IPS-15b (cell line): ENCODE measurements around the gene NACC2.

Experiments used
- H3K27me3 ChIP-seq: one replicate; pipeline ENCODE4 v1.6.1; 2013; ENCODE audit warnings: low read length; ENCODE audit not compliant: control insufficient read depth, insufficient read depth
- H3K36me3 ChIP-seq: one replicate; pipeline ENCODE4 v1.6.1; 2013; ENCODE audit warnings: low read length; ENCODE audit not compliant: control insufficient read depth, insufficient read depth
- H3K4me1 ChIP-seq: one replicate; pipeline ENCODE4 v1.6.1; 2013; ENCODE audit warnings: mild to moderate bottlenecking, low read length; ENCODE audit not compliant: control insufficient read depth, insufficient read depth
- H3K4me3 ChIP-seq: one replicate; pipeline ENCODE4 v1.5.1; 2013; ENCODE audit warnings: low read depth, low read length
- H3K9ac ChIP-seq: one replicate; pipeline ENCODE4 v1.6.1; 2013; ENCODE audit warnings: low read depth, mild to moderate bottlenecking, low read length
- H3K9me3 ChIP-seq: one replicate; pipeline ENCODE4 v1.6.1; 2013; ENCODE audit warnings: mild to moderate bottlenecking, low read length; ENCODE audit not compliant: control insufficient read depth, insufficient read depth

NACC2 gene

GRCh38 chr9:135998410-135999071 is 96.5 kb downstream of the NACC2 start:
- H3K9ac ChIP-seq, result no peak overlapping the region
- no peak overlapping the region for H3K4me3 ChIP-seq
- H3K4me1 ChIP-seq, result no peaks in the 10 kb centered on the region
- no peaks in the 10 kb centered on the region for H3K36me3 ChIP-seq
- no peaks in the 10 kb centered on the region for H3K9me3 ChIP-seq
- H3K27me3 ChIP-seq, result no peaks in the 10 kb centered on the region

- Histone ChIP-seq H3K36me3 (no peaks in the 10 kb centered on the region), H3K9me3 (no peaks in the 10 kb centered on the region), H3K4me1 (no peaks in the 10 kb centered on the region), H3K4me3 (no peak overlapping the region), H3K9ac (no peak overlapping the region), H3K27me3 (no peaks in the 10 kb centered on the region)
Observed at GRCh38 chr9:135998016-135998380, 97.1 kb downstream of the NACC2 start.

GRCh38 chr9:135997090-135998015 is 97.7 kb downstream of the NACC2 start:
- no peaks in the 10 kb centered on the region for H3K27me3 ChIP-seq
- no peaks in the 10 kb centered on the region for H3K36me3 ChIP-seq
- H3K4me1 ChIP-seq, result no peaks in the 10 kb centered on the region
- no peak overlapping the region for H3K4me3 ChIP-seq
- H3K9ac ChIP-seq, result no peak overlapping the region
- H3K9me3 ChIP-seq, result no peaks in the 10 kb centered on the region

- H3K9me3 ChIP-seq, result no peaks in the 10 kb centered on the region
- no peaks in the 10 kb centered on the region for H3K36me3 ChIP-seq
- H3K4me3 ChIP-seq, result no peak overlapping the region
- H3K4me1 ChIP-seq, result no peaks in the 10 kb centered on the region
- H3K9ac ChIP-seq, result no peak overlapping the region
- no peaks in the 10 kb centered on the region for H3K27me3 ChIP-seq
Observed at GRCh38 chr9:135995816-135996215, 99.3 kb downstream of the NACC2 start.

GRCh38 chr9:135994501-135995192 is 100.4 kb downstream of the NACC2 start:
- H3K36me3 ChIP-seq, result no peaks in the 10 kb centered on the region
- no peaks in the 10 kb centered on the region for H3K4me1 ChIP-seq
- H3K4me3 ChIP-seq, result no peak overlapping the region
- H3K9ac ChIP-seq, result no peak overlapping the region
- H3K27me3 ChIP-seq, result no peaks in the 10 kb centered on the region
- no peaks in the 10 kb centered on the region for H3K9me3 ChIP-seq

GRCh38 chr9:135993765-135994500 is 101.2 kb downstream of the NACC2 start:
- Histone ChIP-seq H3K4me3 (no peak overlapping the region), H3K9me3 (no peaks in the 10 kb centered on the region), H3K4me1 (no peaks in the 10 kb centered on the region), H3K9ac (peak overlapping the region; percentile 47), H3K36me3 (no peaks in the 10 kb centered on the region), H3K27me3 (no peaks in the 10 kb centered on the region)

- Histone ChIP-seq H3K4me3 (no peak overlapping the region), H3K4me1 (no peaks in the 10 kb centered on the region), H3K9me3 (no peaks in the 10 kb centered on the region), H3K27me3 (no peaks in the 10 kb centered on the region), H3K36me3 (no peaks in the 10 kb centered on the region), H3K9ac (peak overlapping the region; percentile 47)
Observed at GRCh38 chr9:135993409-135993742, 101.7 kb downstream of the NACC2 start.

- no peak overlapping the region for H3K4me3 ChIP-seq
- H3K9ac ChIP-seq, result peak overlapping the region; percentile 47
- no peaks in the 10 kb centered on the region for H3K36me3 ChIP-seq
- no peaks in the 10 kb centered on the region for H3K9me3 ChIP-seq
- H3K27me3 ChIP-seq, result no peaks in the 10 kb centered on the region
- no peaks in the 10 kb centered on the region for H3K4me1 ChIP-seq
Observed at GRCh38 chr9:135992486-135993408, 102.3 kb downstream of the NACC2 start.

- H3K4me3 ChIP-seq, result no peak overlapping the region
- no peaks in the 10 kb centered on the region for H3K9me3 ChIP-seq
- H3K4me1 ChIP-seq, result no peaks in the 10 kb centered on the region
- no peak overlapping the region for H3K9ac ChIP-seq
- no peaks in the 10 kb centered on the region for H3K36me3 ChIP-seq
- H3K27me3 ChIP-seq, result no peaks in the 10 kb centered on the region
Observed at GRCh38 chr9:135991771-135992170, 103.3 kb downstream of the NACC2 start.

- H3K36me3 ChIP-seq, result no peaks in the 10 kb centered on the region
- H3K9ac ChIP-seq, result no peak overlapping the region
- H3K27me3 ChIP-seq, result no peaks in the 10 kb centered on the region
- no peak overlapping the region for H3K4me3 ChIP-seq
- H3K4me1 ChIP-seq, result no peaks in the 10 kb centered on the region
- H3K9me3 ChIP-seq, result no peaks in the 10 kb centered on the region
Observed at GRCh38 chr9:135990468-135991429, 104.3 kb downstream of the NACC2 start.
